Cardiac septum (tissue), 1 donor: ENCODE results near the gene CDH23. TPM values are rescaled to one million over a fixed set of nuclear protein-coding genes. Genes with fewer than 3 reads are reported as not detected.

Experiments used
- DNase-seq: peaks from one replicate; pipeline ENCODE4 v3.0.0-alpha.2; 2020; ENCODE audit warnings: low spot score
- intact Hi-C: fragments of 100-400 bp; cut with DNase I; formaldehyde crosslinking; loops from one replicate; pipeline ENCODE4 v1.14.0; 2022
- total RNA-seq: library from RNA; stranded (reverse); fragmentation: NEBNext Ultra II Directional; extraction: Animal tissue kit (Norgen Biotek cat#: 25700); gene quantifications from one replicate; pipeline ENCODE4 v1.2.1, GENCODE V29; 2021
- donor health status: DM: no; HTN: no; CAD: no.

CDH23 gene
- total RNA-seq, 1 donor from 2014 or later, result 9.3 TPM

DNA sequence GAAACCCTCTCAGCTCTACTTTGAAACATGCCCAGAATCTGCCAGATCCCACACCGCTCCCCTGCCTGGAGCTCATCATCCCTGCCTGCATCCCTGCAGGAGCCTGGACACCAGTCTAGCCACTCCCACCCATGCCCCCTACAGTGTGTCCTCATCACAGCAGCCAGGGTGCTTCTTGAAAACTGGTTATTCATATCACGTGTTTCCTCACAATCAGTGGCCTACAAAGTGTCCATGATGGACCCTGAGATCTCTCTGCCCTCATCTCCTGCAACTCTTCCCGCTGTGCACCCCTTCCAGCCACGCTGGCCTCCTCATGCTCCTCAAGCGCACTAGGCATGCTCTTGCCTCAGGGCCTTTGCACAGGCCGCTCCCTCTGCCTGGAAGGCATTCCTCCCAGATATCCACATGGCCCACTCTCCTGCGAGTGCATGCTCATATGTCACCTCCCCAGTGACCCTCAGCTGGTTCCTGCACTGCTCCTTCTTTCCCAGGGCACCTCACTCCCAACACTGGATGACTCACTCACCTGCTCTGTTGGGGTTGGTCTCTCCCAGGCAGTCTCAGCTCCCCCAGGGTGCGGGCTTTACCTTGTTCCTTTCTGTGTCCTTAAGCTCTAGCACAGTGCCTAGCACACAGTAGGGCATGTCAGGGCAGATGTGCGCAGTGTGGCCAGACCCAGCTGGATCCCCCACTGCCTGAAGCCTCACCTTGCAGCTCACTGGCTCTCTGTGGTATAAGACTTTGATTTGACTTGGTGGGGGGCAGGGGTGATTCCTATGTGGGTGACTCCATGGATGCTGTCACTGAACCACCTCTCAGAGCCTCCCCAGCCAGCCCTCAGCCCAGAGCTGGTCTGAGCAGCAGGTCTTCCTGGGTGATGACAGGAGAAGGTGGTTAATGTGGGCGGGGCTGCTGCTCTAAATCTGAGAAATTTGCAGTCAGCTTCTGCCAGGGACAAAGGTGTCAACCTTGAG is 37.3 kb downstream of the CDH23 start:
- intact Hi-C loops, result no loop called here
- DNase-seq, result no peak

DNA sequence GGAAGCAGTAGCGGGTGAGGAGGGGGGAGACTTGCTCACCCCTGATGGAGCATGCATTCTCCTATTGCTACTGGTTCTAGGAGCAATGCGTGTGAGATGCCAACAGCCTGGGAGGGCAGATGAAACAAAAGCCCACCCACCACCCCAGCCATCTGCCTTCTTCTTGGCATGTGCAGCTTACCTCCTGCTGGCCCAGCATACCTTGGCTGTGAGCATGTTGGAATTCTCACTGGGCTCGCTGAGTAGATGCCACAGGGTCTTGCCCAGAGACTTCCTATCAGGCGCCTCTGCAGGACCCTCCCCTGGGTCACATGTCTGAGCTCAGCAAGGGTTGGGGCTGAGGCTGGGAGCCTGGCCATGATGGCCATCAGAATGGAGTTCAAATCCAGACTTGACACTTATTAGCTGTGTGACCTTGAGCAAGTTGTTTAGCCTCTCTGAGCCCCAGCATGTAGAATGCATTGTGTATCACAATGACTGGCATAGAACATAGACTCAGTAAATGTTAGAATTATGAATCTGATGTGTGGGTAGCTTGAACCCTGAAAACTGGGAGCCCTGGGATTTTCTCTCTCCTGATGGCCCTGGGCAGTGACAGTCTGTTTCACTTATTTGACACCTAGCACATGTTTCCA is 38.2 kb downstream of the CDH23 start:
- intact Hi-C loops, result no loop called here
- DNase-seq, result no peak

DNA sequence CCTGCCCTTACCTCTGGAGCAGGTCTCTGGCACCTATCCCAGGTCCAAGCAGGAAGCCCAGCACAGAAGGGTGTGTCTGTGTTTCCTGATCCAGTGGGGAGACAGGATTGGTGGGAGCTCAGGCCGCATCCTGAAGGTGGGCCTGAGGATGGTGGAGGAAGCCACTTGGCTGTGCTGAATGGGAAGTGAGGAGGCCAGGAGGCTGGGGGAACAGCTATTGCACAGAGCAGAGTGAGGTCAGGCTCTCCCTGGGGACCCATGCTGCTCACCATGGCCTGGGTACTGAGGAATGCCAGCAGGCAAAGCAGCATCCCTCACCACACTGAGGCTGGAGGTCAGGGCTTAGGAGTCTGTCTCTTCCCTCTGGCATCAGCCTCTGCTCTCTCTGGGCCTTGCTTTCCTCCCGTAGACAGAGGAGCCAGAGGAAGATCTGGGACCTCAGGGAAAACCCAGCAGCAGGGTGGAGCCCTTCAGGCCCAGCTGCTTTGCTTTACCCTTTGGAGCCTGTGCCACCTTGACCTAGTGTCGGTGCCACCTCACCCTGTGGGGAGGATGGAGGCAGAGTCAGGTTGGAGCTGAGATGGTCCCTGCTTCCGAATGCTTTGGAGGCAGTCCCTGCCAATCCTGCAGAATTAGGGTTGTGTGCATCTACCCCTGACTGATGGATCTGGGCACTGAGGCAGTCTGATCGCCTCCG is 39.0 kb downstream of the CDH23 start:
- DNase-seq, result no peak
- intact Hi-C loops, result no loop called here

DNA sequence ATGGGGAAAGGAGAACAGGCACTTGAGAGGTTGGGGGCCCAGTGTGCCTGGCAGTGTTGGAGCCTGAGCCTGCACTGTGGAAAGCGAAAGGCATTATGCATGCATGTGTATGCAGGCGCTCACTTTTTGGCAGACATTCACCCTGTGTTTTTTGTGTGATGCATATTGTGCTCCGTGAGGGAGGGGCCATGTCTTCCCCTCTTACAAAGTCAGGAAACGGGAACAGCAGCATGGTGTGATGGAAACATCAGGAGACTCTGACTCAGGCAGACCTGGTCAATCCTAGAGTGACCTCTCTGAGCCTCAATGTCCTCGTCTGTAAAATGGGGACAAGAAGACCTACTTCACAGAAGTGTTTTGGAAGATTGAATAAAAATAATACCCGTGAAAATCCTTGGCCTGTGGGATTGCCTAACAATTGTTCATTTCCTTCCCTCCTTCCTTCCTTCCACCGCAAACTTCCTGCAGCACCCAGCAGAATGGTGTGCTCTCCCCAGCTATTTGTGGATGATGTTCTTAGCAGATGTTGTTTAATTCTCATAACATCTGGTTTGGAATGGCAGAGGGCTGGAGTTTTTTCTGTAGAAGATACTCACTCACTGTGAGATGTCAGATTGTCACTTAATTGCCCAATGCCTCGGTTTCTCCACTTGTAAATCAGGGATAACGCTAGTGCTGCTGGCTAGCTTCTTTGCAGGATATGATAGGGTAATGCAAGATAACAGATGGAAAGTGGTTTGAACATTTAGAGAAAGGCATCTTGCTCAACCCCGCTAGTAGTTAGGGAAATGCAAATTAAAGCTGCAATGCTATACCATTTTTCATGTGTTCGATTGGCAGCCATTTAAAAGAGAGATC is 39.8 kb downstream of the CDH23 start:
- DNase-seq, result peak; percentile 67
- intact Hi-C loops, result no loop called here

DNA sequence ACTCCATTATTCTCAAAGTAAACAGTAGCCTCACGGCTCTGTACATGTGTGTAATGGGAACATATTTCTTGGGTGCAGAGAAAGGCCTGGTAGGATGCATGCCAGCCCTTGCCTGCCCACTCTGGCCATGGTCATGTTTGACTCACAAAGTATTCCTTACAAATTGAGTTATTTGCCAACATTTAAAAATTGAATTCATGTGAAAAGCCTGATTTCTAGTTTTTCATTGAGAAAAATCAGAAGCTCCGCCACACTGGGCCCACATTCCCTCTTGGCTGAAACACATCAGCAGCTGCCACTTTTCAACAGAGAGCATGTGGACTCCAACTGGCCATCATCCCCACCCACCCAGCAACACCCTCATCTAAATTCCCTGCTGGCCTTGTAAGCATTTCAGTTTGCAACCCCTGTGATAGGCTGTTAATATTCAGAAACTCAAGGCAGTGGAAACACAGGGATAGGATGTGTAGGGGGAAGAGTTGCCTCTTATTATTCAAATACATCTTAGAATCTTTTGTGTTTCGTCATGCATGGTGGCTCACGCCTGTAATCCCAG is 40.9 kb downstream of the CDH23 start:
- intact Hi-C loops, result no loop called here
- no peak for DNase-seq

DNA sequence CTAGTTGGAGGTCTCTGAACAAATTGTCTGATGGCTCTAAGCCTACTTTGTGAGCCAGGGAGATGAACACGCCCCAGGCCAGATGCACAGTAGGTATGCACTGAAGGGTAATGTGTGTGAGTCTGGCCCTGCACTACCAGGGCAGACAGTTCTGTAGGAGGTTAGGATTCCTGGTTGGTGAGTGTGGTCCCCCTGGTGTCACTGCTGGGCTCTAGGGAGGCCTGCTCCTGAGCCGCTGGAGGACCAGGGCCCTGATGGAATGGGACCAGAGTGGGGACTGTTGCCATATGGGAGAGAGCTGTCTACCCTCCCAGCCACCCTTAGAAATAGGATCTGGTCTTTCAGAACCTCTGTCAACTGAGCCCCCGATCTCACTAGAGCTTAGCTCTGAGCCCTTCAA is 42.0 kb downstream of the CDH23 start:
- peak; percentile 68 for DNase-seq

DNA sequence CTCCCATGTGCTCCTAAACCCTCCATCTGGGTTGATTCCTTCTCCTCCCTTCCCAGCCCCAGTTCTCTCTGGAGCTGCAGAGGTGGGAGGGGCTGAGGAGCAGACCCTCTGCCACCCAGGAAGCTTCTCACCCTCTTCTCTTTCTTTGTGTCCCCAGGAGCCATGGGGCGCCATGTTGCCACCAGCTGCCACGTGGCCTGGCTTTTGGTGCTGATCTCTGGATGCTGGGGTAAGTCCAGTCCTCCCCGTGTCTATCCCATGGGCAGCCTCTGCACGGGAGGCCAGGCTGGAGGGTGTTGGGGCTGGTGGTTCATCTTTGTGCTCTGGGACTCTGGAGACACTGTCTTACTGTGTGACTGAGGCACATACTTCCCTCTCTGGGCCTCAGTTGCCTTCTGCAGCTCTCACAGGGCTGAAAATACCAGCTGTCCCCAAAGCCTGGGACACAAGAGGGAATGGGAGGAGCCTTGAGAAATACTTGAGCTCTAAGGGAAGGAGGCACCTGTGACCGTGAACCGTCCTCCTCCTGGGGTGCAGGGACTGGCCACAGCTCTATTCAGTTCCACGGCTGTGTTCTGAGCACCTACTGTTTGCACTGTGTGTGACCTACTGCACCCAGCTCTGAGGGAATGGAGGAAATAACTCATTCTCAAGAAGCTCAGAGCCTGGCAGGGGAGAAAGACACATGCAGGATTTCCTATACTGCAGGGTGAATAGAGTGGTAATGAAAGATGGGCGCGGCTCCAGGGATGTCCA is 43.1 kb downstream of the CDH23 start:
- intact Hi-C loops, result loop anchor here (2.0 kb wide), 1 partner anchor 41 kb away; no protein-coding TSS in a partner anchor

More for the DNA sequence above, 42.0 kb downstream of the CDH23 start:
- intact Hi-C loops, result no loop called here

DNA sequence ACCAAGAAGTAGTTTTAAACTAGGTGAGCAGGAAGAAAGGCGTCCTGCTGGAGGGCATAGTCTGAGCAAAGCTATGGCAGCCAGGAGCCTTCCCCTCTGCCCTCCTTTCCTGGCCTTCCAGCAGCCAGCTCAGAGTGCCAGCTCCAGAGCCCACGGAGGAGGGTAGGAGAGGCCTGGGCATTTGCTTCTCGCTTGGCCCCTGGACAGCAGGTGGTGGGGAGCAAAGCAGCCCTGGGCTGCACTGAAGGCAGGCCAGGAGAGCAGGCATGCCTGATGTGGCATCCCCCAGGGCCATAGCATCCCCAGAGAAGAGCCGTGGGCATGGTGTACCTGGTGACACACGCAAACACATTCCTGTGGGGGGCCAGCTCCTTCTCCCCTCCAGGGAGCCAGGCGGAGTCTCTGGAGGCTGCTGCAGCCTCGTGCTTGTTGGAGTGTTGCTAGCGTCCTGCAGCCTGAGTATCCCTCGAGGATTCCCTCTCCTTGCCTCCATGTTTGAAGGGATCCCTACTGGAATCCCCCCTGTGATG is 43.9 kb downstream of the CDH23 start:
- no peak for DNase-seq
- intact Hi-C loops, result loop anchor here (2.0 kb wide), 1 partner anchor 42 kb away; no protein-coding TSS in a partner anchor

More for the DNA sequence above, 43.1 kb downstream of the CDH23 start:
- peak; percentile 55 for DNase-seq

DNA sequence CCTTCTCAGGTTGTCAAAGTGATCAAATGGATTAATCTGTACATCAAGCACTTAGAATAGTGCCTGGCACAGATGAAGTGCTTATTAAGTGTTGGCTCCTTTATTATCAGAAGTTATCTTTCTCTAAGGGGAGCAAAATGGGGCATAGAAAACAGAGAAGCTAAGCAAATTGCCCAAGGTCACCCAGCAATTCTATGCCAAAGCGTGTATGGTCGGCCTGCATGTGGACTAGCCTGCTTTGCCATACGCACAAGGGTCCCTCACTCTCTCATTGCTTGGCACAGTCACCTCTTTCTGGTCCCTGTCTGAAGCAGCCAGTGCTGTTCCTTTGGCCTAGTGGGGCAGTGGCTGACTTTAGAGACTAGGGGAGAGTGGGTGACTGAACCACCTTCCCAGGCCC is 45.3 kb downstream of the CDH23 start:
- intact Hi-C loops, result loop anchor here (2.0 kb wide), 1 partner anchor 43 kb away; no protein-coding TSS in a partner anchor
- DNase-seq, result no peak

DNA sequence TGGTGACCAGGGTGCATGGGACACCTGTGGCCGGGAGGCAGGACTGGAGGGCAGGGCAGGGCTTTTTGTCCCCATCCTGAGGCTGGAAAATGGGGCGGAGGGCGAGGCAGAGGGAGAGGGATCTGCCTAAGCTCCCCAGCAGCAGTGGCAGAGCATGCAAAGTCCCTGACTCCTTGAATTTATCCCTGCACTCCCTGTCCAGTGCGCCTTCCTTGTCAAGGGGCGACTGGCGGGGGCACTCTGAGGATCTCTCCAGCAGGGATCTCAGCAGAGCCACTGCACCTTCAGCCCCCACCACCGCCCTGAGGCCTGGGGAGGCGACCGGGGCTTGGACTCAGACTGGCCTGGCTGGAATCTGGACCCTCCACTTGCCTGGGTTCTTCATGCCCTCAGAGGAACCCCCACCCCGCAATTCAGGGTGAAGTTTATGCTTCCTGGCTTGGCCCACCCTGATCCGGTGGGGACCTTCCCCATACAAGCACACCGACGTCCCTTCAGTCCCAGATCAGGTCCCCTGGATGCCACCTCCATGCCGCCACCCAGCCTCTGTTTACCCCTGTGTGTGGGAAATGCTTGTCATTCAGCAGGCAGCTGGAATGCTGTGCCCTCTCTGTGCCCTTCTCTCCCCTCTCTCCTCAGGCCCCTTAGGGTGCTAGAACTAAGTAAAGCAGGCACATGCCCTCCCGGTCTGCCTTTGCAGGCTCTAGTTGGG is 46.3 kb downstream of the CDH23 start:
- intact Hi-C loops, result no loop called here
- no peak for DNase-seq

DNA sequence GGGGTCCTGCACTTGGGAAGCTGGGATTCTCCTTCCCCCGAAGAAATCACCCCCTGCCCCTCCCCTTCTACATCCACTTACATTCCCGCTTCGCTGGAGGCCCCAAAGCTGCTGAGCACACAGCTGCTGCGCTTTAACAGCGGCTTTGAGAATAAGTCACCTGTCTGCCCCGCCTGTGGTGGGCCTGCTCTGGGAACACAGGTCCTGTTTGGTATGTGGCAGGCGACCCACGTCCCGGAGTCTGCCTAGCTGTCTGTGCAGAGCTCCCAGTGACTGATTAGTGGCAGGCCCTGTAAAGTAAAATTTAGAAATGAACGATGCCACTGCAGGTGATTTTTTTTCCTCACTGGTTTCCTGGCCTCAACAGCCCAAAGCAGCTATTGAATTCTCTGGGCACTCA is 47.0 kb downstream of the CDH23 start:
- DNase-seq, result no peak
- intact Hi-C loops, result no loop called here

DNA sequence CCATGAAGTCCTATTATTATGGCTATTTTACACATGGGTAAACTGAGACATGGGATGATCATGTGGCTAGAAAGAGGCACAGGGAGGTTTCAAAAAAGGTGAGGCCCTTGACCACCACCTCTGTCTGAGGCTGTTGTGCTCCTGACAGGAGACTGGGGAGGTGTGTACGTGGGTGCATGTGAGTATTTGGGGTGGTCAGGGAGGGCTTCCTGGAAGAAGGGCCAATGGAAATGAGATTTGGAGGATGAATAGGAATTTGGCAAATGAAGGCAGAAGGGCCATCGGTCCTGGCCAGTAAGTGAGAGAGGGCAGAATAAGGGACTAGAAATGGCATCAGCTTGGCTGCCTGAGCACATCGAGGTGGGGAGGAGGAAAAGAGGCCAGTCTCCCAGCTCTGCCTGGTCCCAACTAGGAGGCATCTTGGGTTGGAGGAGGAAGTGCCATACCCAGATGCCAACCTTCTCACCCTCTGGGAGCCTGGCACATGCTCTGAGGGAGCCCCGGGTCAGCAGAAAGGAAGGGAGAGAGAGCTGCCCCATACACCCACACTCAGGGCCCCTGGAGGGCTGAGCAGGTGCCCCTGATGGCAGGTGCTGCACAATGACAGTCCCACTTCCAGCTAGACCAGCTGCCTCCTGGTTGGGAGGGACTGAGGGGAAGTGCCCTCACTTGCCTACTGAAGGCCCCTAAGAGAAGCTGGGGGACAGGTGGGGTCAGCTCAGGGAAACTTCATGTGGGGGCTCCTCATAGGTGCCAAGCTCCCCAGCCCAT is 47.7 kb downstream of the CDH23 start:
- intact Hi-C loops, result no loop called here
- DNase-seq, result no peak

DNA sequence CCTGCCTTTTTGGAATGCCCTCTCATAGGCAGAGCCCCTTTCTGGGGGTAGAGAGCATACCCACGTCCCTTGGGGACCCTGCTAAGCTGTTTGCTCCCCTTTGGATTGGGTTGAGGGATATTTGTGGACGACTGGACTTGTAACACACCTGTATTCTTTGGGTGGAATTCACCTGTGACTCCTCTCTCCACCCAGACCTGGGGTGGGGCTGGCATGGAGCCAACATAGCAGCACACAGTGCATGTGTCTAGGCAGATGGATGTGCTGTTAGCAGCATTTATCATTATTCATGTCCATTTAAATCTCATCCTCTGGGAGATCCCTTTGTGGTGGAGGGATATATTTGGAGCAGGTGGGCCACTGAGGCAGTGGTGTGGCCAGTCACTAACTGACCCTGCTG is 51.0 kb downstream of the CDH23 start:
- no peak for DNase-seq
- intact Hi-C loops, result no loop called here

DNA sequence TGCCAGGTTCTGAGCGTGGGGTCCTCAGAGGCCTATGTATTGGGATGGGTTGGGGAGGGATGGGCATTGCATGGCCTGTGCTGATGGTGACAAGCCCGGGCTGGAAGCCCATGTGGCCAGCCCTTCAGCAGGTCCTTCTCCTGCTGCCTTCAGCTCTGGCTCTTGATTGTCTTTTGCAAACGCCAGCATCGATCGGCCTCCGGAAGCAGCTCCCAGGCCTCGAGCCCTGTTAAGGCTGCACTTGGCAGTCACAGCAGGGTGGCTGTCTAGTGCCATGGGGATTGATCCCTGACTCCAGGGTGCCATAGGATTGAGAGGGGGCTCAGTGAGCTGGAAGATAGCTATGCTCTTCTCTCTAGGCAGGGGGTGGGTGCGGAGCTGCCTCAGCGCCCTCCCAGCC is 51.4 kb downstream of the CDH23 start:
- DNase-seq, result no peak
- intact Hi-C loops, result no loop called here

DNA sequence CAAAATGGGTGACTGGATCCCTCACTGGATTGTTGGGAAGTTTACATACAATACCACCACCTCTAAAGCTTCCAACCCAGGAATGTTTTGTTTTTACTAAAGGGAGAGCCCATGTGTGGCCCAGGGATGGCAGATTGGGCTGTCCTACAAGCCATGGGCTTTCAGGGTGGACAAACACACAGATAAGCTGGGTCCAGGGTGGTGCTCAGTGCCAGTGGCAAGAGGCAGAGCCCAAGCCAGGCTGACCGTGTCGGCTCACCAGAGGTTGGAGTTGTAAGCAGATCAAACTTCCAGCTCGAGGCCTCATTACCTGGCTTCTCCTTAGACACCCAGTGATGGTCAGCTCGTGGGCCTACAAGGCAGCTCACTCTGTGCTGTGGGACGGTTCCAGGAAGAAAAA is 52.3 kb downstream of the CDH23 start:
- intact Hi-C loops, result no loop called here
- DNase-seq, result no peak

DNA sequence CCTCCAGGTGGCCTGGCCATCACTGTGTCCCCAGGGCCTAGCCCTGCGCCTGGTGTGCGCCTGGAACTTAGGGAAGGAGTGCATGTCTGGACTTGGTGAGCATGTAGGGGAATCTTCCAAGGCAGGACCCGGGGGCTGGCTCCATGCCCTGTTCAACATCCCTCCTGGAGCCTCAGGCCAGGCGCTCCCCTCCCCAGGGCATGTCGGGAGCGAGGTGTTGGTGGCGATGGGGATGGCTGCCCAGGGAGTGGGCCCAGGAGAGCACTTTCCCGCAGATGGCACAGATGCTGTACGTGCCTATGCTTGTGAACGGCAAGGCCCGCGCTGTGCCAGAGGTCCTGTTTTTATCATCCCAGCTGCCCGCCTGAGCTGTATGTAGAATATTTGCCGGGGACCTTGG is 55.0 kb downstream of the CDH23 start:
- no peak for DNase-seq
- intact Hi-C loops, result no loop called here

DNA sequence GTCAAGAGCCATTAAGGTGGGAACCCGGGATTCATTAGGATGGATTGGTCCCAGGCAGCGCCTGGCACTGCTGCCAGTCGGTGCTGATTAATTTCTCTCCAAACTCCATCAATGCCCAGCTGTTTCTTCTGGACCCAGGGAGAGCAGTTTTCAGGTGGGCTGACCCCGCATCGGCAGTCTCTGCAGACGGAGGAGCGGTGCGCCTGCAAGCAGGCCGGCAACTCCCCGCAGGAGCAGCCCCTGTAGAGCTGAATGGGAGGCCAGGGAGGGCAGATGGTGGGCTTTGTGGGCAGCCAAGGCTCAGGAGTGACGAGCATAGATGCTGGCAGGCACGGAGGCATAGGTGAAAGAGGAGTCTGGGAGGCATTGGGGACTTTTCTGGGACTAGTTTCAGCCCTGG is 56.5 kb downstream of the CDH23 start:
- intact Hi-C loops, result no loop called here

More for the DNA sequence above, 56.5 kb downstream of the CDH23 start:
- no peak for DNase-seq
